GM23338 (cell line): Measurements from ENCODE around the gene MERTK. TPM values are rescaled to one million over a fixed set of nuclear protein-coding genes. Genes with fewer than 3 reads are reported as not detected.

ENCODE experiments used
- ATAC-seq: fragments of 200-7000 bp; cut with Tn5 transposase; 3 replicates; pipeline ENCODE4 v1.9.1; 2020
- DNase-seq: peaks from one replicate; pipeline ENCODE4 v3.0.0-alpha.2; 2015; ENCODE audit warnings: low spot score
- H2AFZ ChIP-seq: fragments of 200-600 bp; sonication (generic); 2 replicates; pipeline ENCODE4 v1.8.0; 2016; ENCODE audit warnings: antibody characterized with exemption, mild to moderate bottlenecking, moderate library complexity
- H3F3A ChIP-seq: fragments of 200-600 bp; sonication (generic); replicated peaks from 2 replicates; pipeline ENCODE4 v1.8.0; 2017; ENCODE audit warnings: antibody characterized with exemption, mixed run types, low read depth
- H3K27ac ChIP-seq: fragments of 200-600 bp; sonication (generic); 2 replicates; pipeline ENCODE4 v1.6.1; 2016; ENCODE audit warnings: low read depth
- H3K27me3 ChIP-seq: fragments of 200-600 bp; sonication (generic); 2 replicates; pipeline ENCODE4 v1.8.0; 2016; ENCODE audit warnings: mild to moderate bottlenecking, mixed run types, moderate library complexity; ENCODE audit not compliant: insufficient read depth
- H3K36me3 ChIP-seq: fragments of 200-600 bp; sonication (generic); 2 replicates; pipeline ENCODE4 v1.8.0; 2016; ENCODE audit warnings: mild to moderate bottlenecking; ENCODE audit not compliant: insufficient read depth
- H3K4me1 ChIP-seq: fragments of 200-600 bp; sonication (generic); 2 replicates; pipeline ENCODE4 v1.8.0; 2016; ENCODE audit warnings: mild to moderate bottlenecking, moderate library complexity; ENCODE audit not compliant: insufficient read depth
- H3K4me2 ChIP-seq: fragments of 200-600 bp; sonication (generic); 2 replicates; pipeline ENCODE4 v1.7.1; 2017; ENCODE audit warnings: mixed run types
- H3K4me3 ChIP-seq: fragments of 200-600 bp; sonication (generic); 2 replicates; pipeline ENCODE4 v1.6.1; 2016; ENCODE audit warnings: mixed run types
- H3K79me2 ChIP-seq: fragments of 200-600 bp; sonication (generic); replicated peaks from 2 replicates; pipeline ENCODE4 v1.8.0; 2017; ENCODE audit warnings: mild to moderate bottlenecking; ENCODE audit not compliant: insufficient read depth
- H3K9me2 ChIP-seq: fragments of 200-600 bp; sonication (generic); 2 replicates; pipeline ENCODE4 v1.8.0; 2017; ENCODE audit not compliant: insufficient read depth
- H4K20me1 ChIP-seq: fragments of 200-600 bp; sonication (generic); replicated peaks from 2 replicates; pipeline ENCODE4 v1.8.0; 2017; ENCODE audit warnings: mild to moderate bottlenecking; ENCODE audit not compliant: insufficient read depth
- H3K27ac Mint-ChIP-seq: 2 replicates; pipeline ENCODE4 v1.8.0; 2020; ENCODE audit warnings: inconsistent platforms, mild to moderate bottlenecking, moderate library complexity, mixed read lengths
- H3K27me3 Mint-ChIP-seq: 3 replicates; pipeline ENCODE4 v1.8.0; 2022; ENCODE audit warnings: low read depth, mild to moderate bottlenecking, moderate library complexity, mixed read lengths, inconsistent platforms; ENCODE audit not compliant: insufficient read depth, poor library complexity
- H3K36me3 Mint-ChIP-seq: 3 replicates; pipeline ENCODE4 v1.8.0; 2021; ENCODE audit warnings: low read depth, mild to moderate bottlenecking, inconsistent platforms, moderate library complexity, mixed read lengths
- H3K4me1 Mint-ChIP-seq: 3 replicates; pipeline ENCODE4 v1.8.0; 2020; ENCODE audit warnings: mild to moderate bottlenecking, inconsistent platforms, mixed read lengths
- H3K4me3 Mint-ChIP-seq: 3 replicates; pipeline ENCODE4 v1.8.0; 2021; ENCODE audit warnings: moderate library complexity, mild to moderate bottlenecking, inconsistent platforms, mixed read lengths
- H3K9me3 Mint-ChIP-seq: 3 replicates; pipeline ENCODE4 v1.8.0; 2020; ENCODE audit warnings: moderate library complexity, mild to moderate bottlenecking, inconsistent platforms, mixed read lengths
- CREB1 ChIP-seq: fragments of 250-450 bp; sonication (Bioruptor Pico); IDR thresholded peaks from 2 replicates; pipeline ENCODE4 v1.5.0; 2020; ENCODE audit warnings: low read depth, mild to moderate bottlenecking, moderate library complexity
- CTCF ChIP-seq, 2 experiments: fragments of 200-600 bp in 1 of 2; sonication (generic) in 1 of 2; conservative IDR thresholded peaks; 2 replicates each; pipeline versions ENCODE4 v1.5.1 to v1.6.1; 2016 to 2017; ENCODE audit warnings: antibody characterized with exemption in 2 of 2, low read depth in 2 of 2, mild to moderate bottlenecking in 2 of 2, moderate library complexity in 1 of 2
- EZH2 ChIP-seq: fragments of 200-600 bp; sonication (generic); IDR thresholded peaks from one replicate; pipeline ENCODE4 v1.8.0; 2017; ENCODE audit warnings: antibody characterized with exemption, mild to moderate bottlenecking, low read depth; ENCODE audit not compliant: unreplicated experiment
- EZH2phosphoT487 ChIP-seq: fragments of 200-600 bp; sonication (generic); IDR thresholded peaks from one replicate; pipeline ENCODE4 v1.8.1; 2018; ENCODE audit warnings: antibody characterized with exemption; ENCODE audit not compliant: unreplicated experiment
- JUNB ChIP-seq: IDR thresholded peaks from one replicate; pipeline ENCODE4 v1.6.1; 2016; ENCODE audit warnings: antibody characterized with exemption; ENCODE audit not compliant: unreplicated experiment
- NANOG ChIP-seq: IDR thresholded peaks from 2 replicates; pipeline ENCODE4 v1.6.1; 2016; ENCODE audit warnings: antibody characterized with exemption, borderline replicate concordance
- POLR2AphosphoS5 ChIP-seq: IDR thresholded peaks from 2 replicates; pipeline ENCODE4 v1.6.1; 2016; ENCODE audit warnings: antibody characterized with exemption, low read depth
- REST ChIP-seq: IDR thresholded peaks from one replicate; pipeline ENCODE4 v1.6.1; 2018; ENCODE audit warnings: antibody characterized with exemption; ENCODE audit not compliant: unreplicated experiment
- STAT1 ChIP-seq: IDR thresholded peaks from one replicate; pipeline ENCODE4 v1.6.1; 2016; ENCODE audit warnings: antibody characterized with exemption; ENCODE audit not compliant: unreplicated experiment
- ZNF114 ChIP-seq: fragments of 250-450 bp; sonication (Bioruptor Pico); IDR thresholded peaks from 2 replicates; pipeline ENCODE4 v1.5.0; 2020; ENCODE audit warnings: mild to moderate bottlenecking, moderate library complexity
- ZNF331 ChIP-seq: fragments of 250-450 bp; sonication (Bioruptor Pico); IDR thresholded peaks from 2 replicates; pipeline ENCODE4 v1.5.0; 2020; ENCODE audit warnings: low read depth, mild to moderate bottlenecking, moderate library complexity
- polyA plus RNA-seq: library from polyadenylated mRNA; unstranded; fragments of >200 nt; fragmentation: Nextera tagmentation; extraction: Ambion mirVana; gene quantifications from 2 replicates; pipeline ENCODE4 v1.2.1, GENCODE V29; 2016
- total RNA-seq: library from RNA; depleted of rRNA; stranded (reverse); fragments of >200 nt; shearing (Covaris generic); gene quantifications from 2 replicates; pipeline ENCODE4 v1.2.3, GENCODE V29; 2014

The MERTK gene
- total and polyA plus RNA-seq, 2 experiments from 2014 or later, result 3.0 to 9.0 TPM

- H3K4me1 ChIP-seq, result no peaks in the 10 kb centered on the region
- peaks cover 4% of the 10 kb centered on the region; the same call in 2 of the 3 replicates for H3K4me1 Mint-ChIP-seq
- ATAC-seq (no peak), DNase-seq (no peak)
- no peaks in the 10 kb centered on the region for H4K20me1 ChIP-seq
- no peak overlapping the region for H3K4me2 ChIP-seq
- H3K27me3 Mint-ChIP-seq, result no peaks in the 10 kb centered on the region
- no peaks in the 10 kb centered on the region for H3K79me2 ChIP-seq
- no peaks in the 10 kb centered on the region for H3K36me3 Mint-ChIP-seq
- H3F3A ChIP-seq, result no peaks in the 10 kb centered on the region
- H2AFZ ChIP-seq, result no peak overlapping the region
- H3K9me3 Mint-ChIP-seq, result no peaks in the 10 kb centered on the region
- no peak overlapping the region for H3K4me3 Mint-ChIP-seq
- H3K27ac Mint-ChIP-seq, result no peak overlapping the region
- no peak overlapping the region for H3K4me3 ChIP-seq
- TF ChIP-seq EZH2 (no peak), POLR2AphosphoS5 (no peak), NANOG (no peak), CTCF (conservative IDR thresholded peaks at IDR 0.05; ENCODE audit: low read depth in 2 of 2) (no peak)
- H3K36me3 ChIP-seq, result 0 out of 2 replicates have a peak, but pooled peaks cover 6% of the 10 kb centered on the region
- no peak overlapping the region for H3K27ac ChIP-seq
- no peaks in the 10 kb centered on the region for H3K9me2 ChIP-seq
- H3K27me3 ChIP-seq, result no peaks in the 10 kb centered on the region
These were observed 85.8 kb downstream of the MERTK start for GRCh38 chr2:111984213-111984604.

- H3K4me3 ChIP-seq, result no peak overlapping the region
- H3K4me1 ChIP-seq, result no peaks in the 10 kb centered on the region
- Mint-ChIP-seq H3K4me1 (peaks cover 4% of the 10 kb centered on the region; the same call in 1 of the 3 replicates), H3K9me3 (no peaks in the 10 kb centered on the region), H3K4me3 (no peak overlapping the region), H3K27ac (no peak overlapping the region), H3K36me3 (no peaks in the 10 kb centered on the region), H3K27me3 (no peaks in the 10 kb centered on the region)
- H3K9me2 ChIP-seq, result no peaks in the 10 kb centered on the region
- H3K27me3 ChIP-seq, result no peaks in the 10 kb centered on the region
- ATAC-seq, result no peak
- no peaks in the 10 kb centered on the region for H3F3A ChIP-seq
- no peak overlapping the region for H3K27ac ChIP-seq
- no peak overlapping the region for H2AFZ ChIP-seq
- no peaks in the 10 kb centered on the region for H4K20me1 ChIP-seq
- H3K36me3 ChIP-seq, result 0 out of 2 replicates have a peak, but pooled peaks cover 6% of the 10 kb centered on the region
- DNase-seq, result no peak
- no peaks in the 10 kb centered on the region for H3K79me2 ChIP-seq
- no peak overlapping the region for H3K4me2 ChIP-seq
- TF ChIP-seq EZH2phosphoT487, result no peak
- TF ChIP-seq JUNB, result no peak
- no peak for TF ChIP-seq CREB1 (CRISPR knock-in tag)
- no peak for TF ChIP-seq POLR2AphosphoS5
- TF ChIP-seq EZH2, result no peak
- TF ChIP-seq ZNF114 (CRISPR knock-in tag), result no peak
- no peak for TF ChIP-seq ZNF331 (CRISPR knock-in tag)
- no peak for TF ChIP-seq STAT1
- TF ChIP-seq REST, result no peak
These were observed 87.1 kb downstream of the MERTK start for GRCh38 chr2:111985514-111985913.
